Measurements from ENCODE around the gene IFT88.

GRCh38 chr13:20623000-20623399 lies 56.0 kb downstream of the IFT88 start:
- TF ChIP-seq EZH2 (IDR thresholded peaks at IDR 0.05; ENCODE audit: low read length, missing control alignments), result no peak
- no peak for TF ChIP-seq CTCF (conservative IDR thresholded peaks at IDR 0.05 in 1 of 2, IDR thresholded peaks at IDR 0.05 in 1 of 2; ENCODE audit: low read depth in 1 of 2, low read length in 2 of 2)

All from fibroblast of lung (primary cell).